PC-3 (cell line): ENCODE data around the gene C8A.

Experiments
- EZH2 ChIP-seq: fragments of 300-600 bp; sonication (generic); IDR thresholded peaks from one replicate; pipeline ENCODE4 v1.6.1; 2017; ENCODE audit warnings: antibody characterized with exemption, mild to moderate bottlenecking, low read length; ENCODE audit not compliant: unreplicated experiment
- EZH2phosphoT487 ChIP-seq: fragments of 300-600 bp; sonication (generic); IDR thresholded peaks from 2 replicates; pipeline ENCODE4 v1.6.1; 2018; ENCODE audit warnings: mild to moderate bottlenecking, antibody characterized with exemption, low read length, borderline replicate concordance
- TF ChIP-seq, protein P1 (sequence below): fragments of 300-600 bp; sonication (generic); conservative IDR thresholded peaks from 2 replicates; pipeline ENCODE4 v1.5.1; 2017; ENCODE audit warnings: antibody characterized with exemption, low read depth, mild to moderate bottlenecking, low read length

GRCh38 chr1:56874689-56875088, 20.1 kb downstream of the C8A start:
- TF ChIP-seq, protein P1, sequence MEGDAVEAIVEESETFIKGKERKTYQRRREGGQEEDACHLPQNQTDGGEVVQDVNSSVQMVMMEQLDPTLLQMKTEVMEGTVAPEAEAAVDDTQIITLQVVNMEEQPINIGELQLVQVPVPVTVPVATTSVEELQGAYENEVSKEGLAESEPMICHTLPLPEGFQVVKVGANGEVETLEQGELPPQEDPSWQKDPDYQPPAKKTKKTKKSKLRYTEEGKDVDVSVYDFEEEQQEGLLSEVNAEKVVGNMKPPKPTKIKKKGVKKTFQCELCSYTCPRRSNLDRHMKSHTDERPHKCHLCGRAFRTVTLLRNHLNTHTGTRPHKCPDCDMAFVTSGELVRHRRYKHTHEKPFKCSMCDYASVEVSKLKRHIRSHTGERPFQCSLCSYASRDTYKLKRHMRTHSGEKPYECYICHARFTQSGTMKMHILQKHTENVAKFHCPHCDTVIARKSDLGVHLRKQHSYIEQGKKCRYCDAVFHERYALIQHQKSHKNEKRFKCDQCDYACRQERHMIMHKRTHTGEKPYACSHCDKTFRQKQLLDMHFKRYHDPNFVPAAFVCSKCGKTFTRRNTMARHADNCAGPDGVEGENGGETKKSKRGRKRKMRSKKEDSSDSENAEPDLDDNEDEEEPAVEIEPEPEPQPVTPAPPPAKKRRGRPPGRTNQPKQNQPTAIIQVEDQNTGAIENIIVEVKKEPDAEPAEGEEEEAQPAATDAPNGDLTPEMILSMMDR, result no peak
- TF ChIP-seq EZH2 (no peak), EZH2phosphoT487 (no peak)
